Measurements from ENCODE around the gene PLA2G12A.

PLA2G12A gene

DNA sequence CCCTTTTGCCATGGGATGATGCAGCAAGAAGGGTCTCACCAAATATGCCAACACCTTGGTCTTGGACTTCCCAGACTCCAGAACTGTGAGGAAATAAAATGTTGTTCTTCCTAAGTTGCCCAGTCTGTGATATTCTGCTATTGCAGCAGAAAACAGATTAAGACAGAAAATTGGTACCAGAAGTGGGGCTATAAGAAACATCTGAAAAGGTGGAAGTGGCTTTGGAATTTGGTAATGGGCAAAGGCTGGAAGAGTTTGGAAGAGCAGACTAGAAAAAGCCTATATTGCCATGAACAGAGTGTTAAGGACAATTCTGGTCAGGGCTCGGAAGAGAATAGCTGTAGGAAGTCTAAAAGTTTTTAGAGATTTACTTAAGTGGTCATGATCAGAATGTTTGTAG is 54.0 kb downstream of the PLA2G12A start:
- FAIRE-seq = no peak

DNA sequence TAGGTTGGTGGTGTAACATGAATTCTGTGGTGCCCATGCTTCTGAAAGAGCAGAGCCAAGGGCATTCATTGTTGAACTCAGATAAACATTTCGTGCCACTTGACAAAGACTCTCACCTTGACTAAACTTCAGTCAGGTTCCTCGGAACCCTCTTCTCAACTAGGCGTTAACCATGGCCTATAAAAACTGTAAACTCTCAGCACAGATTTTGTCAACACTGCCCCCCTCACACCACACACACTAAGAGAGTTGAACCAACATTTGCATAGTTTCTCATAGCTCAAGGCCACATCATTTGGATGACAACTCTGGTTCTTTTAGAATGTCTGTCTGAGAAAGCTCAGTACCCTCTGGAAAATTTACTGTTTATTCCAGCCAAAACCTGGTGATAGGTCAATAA is 54.7 kb downstream of the PLA2G12A start:
- no peak for FAIRE-seq

DNA sequence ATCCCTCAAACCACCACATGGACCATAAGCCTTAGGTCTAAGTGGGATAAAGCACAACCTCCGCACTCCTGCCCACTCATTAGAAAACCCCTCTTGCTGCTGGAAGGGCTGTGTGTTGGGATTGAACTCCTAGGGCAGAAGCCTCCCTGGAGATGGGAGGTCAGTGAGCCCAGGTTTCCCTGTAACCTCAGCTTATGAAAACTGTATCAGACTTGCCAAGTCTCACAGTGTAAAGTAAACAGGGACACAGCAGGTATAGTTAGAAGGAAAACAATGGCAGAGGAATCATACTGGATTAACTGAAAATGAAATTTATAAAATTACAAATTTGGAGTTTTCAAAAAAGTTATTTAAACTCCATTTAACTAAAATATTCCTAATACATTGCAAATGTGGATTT is 56.6 kb downstream of the PLA2G12A start:
- no peak for FAIRE-seq

DNA sequence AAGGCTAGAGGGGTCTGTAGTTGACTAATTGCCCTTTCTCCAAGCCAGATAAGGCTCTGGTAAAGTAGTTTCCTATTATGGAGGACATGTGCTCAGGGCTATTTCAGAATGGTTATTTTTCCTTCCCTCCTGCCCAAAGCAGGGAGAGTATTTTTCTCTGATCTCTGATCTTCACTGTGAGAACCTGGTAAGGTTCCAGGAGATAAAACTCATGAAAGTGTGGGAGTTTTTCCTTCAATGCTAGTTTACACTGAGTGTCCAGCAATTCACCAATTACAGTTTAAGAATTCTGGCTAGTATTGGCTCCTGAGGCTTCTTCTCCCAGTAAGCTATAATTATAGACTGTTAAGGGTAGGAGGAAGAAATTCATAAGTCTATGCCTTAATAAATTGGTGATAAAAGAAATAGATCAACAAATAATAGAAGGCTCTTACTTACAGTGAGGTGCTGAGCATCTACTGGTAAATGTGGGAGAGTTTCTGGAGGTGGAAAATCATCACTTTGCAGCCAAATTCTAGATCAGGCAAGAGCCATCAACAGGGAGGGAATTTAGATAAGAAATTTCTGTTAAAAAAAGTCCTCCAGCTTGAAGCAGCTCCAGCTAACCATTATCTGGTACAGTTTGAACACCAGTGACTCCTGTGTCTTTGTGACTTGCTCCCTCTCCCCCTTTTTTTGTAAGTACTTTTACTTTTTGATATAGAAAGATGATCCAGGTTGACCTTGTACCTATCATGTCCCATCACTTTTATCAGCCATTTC is 57.5 kb downstream of the PLA2G12A start:
- FAIRE-seq = no peak

DNA sequence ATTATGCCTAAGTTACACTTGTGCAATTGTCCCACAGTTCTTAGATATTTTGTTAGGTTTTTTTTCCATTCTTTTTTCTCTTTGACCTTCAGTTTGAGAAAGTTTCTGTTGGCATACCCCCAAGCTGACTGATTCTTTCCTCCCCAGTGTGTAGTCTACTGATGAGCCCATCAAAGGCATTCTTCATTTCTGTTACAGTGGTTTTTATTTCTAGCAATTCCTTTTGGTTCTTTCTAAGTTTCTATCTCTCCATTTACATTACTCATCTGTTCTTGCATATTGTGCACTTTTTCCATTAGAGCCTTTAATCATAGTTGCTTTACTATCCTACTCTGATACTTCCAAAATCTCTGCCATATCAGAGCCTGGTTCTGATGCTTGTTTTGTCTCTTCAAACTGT is 58.5 kb downstream of the PLA2G12A start:
- FAIRE-seq = no peak

DNA sequence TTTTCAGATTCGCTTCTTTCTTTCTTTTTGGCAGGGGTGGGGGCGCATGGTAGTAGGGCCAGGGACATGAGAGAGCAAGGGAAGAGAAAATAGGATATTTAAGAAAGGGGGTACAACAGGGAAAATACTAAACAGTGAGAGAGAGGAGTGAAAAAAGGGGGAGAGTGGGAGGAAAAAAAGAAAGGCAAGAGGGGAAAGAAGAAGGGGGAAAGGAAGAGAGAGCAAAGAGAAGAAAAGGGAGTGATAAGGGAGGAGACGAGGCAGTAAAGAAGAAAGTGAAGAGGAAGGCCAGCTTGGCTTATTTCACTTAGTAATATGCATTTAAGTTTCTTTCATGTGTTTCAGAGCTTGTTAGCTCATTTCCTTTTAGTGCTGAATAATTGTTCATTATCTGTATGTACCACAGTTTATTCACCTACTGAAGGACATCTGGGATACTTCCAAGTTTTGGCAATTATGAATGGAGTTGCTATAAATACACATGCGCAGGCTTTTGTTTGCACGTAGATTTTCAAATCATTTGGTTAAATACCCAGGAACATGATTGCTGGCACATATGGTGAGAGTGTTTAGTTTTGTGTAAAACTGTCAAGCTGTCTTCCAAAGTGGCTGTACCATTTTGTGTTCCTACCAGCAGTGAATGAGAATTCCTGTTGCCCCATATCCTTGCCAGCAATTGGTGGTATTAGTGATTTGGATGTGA is 63.9 kb downstream of the PLA2G12A start:
- FAIRE-seq = no peak

DNA sequence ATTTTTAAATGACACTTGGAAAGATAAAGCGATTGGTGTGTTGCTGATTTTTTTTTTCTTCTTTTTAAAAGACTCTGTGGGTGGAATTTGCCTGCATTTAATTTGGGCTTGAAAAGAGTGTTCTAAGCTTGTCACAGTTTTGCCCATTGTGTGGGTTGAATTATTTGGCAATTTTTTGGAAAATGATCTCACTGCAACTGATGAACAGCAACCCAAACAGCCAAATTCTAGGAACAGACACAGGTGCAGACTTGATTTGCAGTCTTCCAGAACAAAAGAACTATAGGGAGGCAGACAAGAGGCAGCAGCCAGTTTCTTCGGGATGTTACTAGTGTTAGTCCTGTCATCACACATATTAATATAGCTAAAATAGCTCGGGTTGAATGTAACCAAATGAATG is 67.1 kb downstream of the PLA2G12A start:
- no peak for FAIRE-seq

DNA sequence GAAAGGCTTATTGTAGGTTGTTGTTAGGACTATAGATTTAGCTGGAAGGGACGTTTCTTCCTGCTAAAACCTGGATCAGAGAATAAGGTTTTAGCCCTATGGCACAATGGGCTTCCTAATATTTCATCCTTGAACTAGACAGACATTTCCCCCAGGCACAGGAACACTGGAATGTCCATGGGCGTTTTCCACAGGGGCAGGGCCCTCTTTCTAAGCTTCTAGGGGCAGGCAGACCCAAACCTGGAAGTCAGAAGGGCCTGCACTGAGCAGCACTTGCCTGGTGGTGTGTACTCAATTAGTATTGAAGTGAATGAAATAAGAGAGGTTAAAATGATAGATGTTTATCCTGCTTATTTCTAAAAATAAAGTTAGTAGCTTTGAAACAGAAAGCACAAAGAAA is 67.8 kb downstream of the PLA2G12A start:
- FAIRE-seq = no peak
